ENCODE results near the gene SEPTIN1. TPM values are rescaled to one million over a fixed set of nuclear protein-coding genes. Genes with fewer than 3 reads are reported as not detected.

SEPTIN1 gene
- total and polyA plus RNA-seq, 2 experiments from 2014 or later: 0.21 to 3.9 TPM

DNA sequence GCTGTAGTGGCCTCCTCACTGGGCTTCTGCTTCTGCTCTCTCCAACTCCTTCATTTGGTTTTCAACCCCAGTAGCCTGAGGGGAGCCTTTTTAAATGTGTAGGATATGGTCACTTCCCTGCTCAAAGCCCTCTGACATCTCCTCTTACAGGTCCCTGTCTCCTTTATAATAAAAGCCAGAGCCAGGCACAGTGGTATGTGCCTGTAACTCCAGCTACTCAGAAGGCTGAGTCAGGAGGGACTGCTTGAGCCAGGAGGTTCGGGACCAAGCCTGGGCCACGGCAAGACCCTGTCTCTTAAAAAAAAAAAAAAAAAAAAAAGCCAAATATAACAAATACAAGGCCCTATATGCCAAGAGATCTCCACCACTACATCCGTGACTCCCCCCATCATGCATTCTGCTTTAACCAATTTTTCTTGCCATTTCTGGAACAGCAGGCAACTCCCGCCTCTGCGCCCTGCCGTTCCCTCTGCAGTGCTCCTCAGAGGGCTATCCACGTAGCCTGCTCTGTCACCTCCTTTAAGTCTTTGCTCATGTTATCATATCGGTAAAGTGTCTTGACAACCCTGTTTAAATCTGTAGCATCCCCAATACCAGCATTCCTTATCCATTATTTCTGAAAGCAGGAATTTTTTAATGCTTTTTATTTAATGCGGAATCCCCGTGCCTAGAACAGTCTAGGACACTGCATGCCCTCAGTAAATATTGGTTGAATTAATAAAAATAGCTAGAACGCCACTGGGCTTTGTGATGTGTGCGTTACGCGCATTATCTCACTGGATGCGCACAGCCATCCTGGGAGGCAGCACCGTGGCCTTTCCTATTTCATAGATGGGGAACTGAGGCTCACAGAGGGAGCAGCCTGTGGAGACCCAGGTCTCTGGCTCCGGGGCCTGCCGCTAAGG is 34.5 kb upstream of the SEPTIN1 start (continued):
- no peak for TF ChIP-seq NANOG (IDR thresholded peaks at IDR 0.05; ENCODE audit: borderline replicate concordance)
- no peak for TF ChIP-seq JUNB (IDR thresholded peaks at IDR 0.05; ENCODE audit: unreplicated experiment)
- TF ChIP-seq, protein P1, sequence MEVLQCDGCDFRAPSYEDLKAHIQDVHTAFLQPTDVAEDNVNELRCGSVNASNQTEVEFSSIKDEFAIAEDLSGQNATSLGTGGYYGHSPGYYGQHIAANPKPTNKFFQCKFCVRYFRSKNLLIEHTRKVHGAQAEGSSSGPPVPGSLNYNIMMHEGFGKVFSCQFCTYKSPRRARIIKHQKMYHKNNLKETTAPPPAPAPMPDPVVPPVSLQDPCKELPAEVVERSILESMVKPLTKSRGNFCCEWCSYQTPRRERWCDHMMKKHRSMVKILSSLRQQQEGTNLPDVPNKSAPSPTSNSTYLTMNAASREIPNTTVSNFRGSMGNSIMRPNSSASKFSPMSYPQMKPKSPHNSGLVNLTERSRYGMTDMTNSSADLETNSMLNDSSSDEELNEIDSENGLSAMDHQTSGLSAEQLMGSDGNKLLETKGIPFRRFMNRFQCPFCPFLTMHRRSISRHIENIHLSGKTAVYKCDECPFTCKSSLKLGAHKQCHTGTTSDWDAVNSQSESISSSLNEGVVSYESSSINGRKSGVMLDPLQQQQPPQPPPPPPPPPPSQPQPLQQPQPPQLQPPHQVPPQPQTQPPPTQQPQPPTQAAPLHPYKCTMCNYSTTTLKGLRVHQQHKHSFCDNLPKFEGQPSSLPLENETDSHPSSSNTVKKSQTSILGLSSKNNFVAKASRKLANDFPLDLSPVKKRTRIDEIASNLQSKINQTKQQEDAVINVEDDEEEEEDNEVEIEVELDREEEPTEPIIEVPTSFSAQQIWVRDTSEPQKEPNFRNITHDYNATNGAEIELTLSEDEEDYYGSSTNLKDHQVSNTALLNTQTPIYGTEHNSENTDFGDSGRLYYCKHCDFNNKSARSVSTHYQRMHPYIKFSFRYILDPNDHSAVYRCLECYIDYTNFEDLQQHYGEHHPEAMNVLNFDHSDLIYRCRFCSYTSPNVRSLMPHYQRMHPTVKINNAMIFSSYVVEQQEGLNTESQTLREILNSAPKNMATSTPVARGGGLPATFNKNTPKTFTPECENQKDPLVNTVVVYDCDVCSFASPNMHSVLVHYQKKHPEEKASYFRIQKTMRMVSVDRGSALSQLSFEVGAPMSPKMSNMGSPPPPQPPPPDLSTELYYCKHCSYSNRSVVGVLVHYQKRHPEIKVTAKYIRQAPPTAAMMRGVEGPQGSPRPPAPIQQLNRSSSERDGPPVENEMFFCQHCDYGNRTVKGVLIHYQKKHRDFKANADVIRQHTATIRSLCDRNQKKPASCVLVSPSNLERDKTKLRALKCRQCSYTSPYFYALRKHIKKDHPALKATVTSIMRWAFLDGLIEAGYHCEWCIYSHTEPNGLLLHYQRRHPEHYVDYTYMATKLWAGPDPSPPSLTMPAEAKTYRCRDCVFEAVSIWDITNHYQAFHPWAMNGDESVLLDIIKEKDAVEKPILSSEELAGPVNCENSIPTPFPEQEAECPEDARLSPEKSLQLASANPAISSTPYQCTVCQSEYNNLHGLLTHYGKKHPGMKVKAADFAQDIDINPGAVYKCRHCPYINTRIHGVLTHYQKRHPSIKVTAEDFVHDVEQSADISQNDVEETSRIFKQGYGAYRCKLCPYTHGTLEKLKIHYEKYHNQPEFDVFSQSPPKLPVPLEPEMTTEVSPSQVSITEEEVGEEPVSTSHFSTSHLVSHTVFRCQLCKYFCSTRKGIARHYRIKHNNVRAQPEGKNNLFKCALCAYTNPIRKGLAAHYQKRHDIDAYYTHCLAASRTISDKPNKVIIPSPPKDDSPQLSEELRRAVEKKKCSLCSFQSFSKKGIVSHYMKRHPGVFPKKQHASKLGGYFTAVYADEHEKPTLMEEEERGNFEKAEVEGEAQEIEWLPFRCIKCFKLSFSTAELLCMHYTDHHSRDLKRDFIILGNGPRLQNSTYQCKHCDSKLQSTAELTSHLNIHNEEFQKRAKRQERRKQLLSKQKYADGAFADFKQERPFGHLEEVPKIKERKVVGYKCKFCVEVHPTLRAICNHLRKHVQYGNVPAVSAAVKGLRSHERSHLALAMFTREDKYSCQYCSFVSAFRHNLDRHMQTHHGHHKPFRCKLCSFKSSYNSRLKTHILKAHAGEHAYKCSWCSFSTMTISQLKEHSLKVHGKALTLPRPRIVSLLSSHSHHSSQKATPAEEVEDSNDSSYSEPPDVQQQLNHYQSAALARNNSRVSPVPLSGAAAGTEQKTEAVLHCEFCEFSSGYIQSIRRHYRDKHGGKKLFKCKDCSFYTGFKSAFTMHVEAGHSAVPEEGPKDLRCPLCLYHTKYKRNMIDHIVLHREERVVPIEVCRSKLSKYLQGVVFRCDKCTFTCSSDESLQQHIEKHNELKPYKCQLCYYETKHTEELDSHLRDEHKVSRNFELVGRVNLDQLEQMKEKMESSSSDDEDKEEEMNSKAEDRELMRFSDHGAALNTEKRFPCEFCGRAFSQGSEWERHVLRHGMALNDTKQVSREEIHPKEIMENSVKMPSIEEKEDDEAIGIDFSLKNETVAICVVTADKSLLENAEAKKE (CRISPR knock-in tag; IDR thresholded peaks at IDR 0.05): no peak
- no peak for TF ChIP-seq CREB1 (CRISPR knock-in tag; IDR thresholded peaks at IDR 0.05; ENCODE audit: low read depth)
- TF ChIP-seq ZNF114 (CRISPR knock-in tag; IDR thresholded peaks at IDR 0.05): no peak

DNA sequence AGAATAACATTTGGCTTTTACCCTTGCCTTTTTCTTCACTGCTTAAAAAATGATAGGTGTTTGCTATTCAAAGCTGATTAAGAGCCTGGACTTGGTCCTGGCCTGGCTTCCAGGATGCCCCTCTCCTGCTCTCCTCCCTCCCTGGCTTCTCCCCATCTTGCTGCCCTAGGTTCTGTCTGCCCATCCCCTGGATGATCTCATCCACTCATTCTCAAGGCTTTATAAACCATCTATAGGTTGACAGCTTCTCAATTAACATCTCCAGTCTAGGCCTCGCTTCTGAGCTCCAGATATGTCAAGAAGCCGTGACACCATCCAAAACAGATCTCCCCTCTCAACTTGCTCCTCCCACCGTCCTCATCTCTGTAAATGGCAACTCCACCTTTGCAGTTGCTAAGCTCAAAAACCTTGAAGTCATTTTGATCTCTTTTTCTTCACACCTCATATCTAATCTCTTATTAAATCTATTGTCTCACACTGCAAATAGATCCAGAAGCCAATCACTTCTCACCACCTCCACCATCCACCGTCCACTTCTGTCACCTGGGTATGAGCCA is 33.8 kb upstream of the SEPTIN1 start:
- ATAC-seq: no peak
- H3K27me3 Mint-ChIP-seq (ENCODE audit: insufficient read depth, low read depth, poor library complexity): peaks cover 11% of the 10 kb centered on the region
- Histone ChIP-seq H3K4me1 (ENCODE audit: insufficient read depth) (no peaks in the 10 kb centered on the region), H3K4me3 (no peak overlapping the region), H4K20me1 (replicated peaks; ENCODE audit: insufficient read depth) (peaks cover 36% of the 10 kb centered on the region), H3K27me3 (ENCODE audit: insufficient read depth) (no peaks in the 10 kb centered on the region), H3K27ac (ENCODE audit: low read depth) (no peak overlapping the region), H3K36me3 (ENCODE audit: insufficient read depth) (peaks cover 3% of the 10 kb centered on the region), H3F3A (replicated peaks; ENCODE audit: low read depth) (peaks cover 32% of the 10 kb centered on the region), H3K9me2 (ENCODE audit: insufficient read depth) (no peaks in the 10 kb centered on the region), H3K79me2 (replicated peaks; ENCODE audit: insufficient read depth) (0 out of 2 replicates have a peak, but pooled peaks cover 3% of the 10 kb centered on the region), H2AFZ (no peak overlapping the region), H3K4me2 (no peak overlapping the region)
- peaks cover 11% of the 10 kb centered on the region for H3K4me1 Mint-ChIP-seq
- H3K36me3 Mint-ChIP-seq (ENCODE audit: low read depth): peaks cover 42% of the 10 kb centered on the region
- H3K4me3 Mint-ChIP-seq: no peak overlapping the region
- H3K27ac Mint-ChIP-seq: no peak overlapping the region
- DNase-seq (ENCODE audit: low spot score): no peak
- H3K9me3 Mint-ChIP-seq: no peaks in the 10 kb centered on the region
- no peak for TF ChIP-seq CREB1 (CRISPR knock-in tag; IDR thresholded peaks at IDR 0.05; ENCODE audit: low read depth)
- TF ChIP-seq, protein P1 (CRISPR knock-in tag; IDR thresholded peaks at IDR 0.05): no peak
- no peak for TF ChIP-seq NANOG (IDR thresholded peaks at IDR 0.05; ENCODE audit: borderline replicate concordance)
